HEK293T (cell line): Measurements from ENCODE around the gene APOB.

Experiments used
- ARNT ChIP-seq: fragments of 450-650 bp; IDR thresholded peaks from 2 replicates; pipeline ENCODE4 v1.6.1; 2017; ENCODE audit warnings: mild to moderate bottlenecking
- BHLHE40 ChIP-seq: fragments of 450-650 bp; IDR thresholded peaks from 2 replicates; pipeline ENCODE4 v1.6.1; 2016; ENCODE audit warnings: mild to moderate bottlenecking, moderate library complexity, borderline replicate concordance
- CTBP1 ChIP-seq: fragments of 450-650 bp; IDR thresholded peaks from 2 replicates; pipeline ENCODE4 v1.6.1; 2016; ENCODE audit warnings: borderline replicate concordance
- ELF4 ChIP-seq: fragments of 450-650 bp; IDR thresholded peaks from 2 replicates; pipeline ENCODE4 v1.6.1; 2017; ENCODE audit warnings: antibody characterized with exemption
- FOXM1 ChIP-seq: fragments of 450-650 bp; IDR thresholded peaks from 2 replicates; pipeline ENCODE4 v1.6.1; 2017; ENCODE audit warnings: mild to moderate bottlenecking, borderline replicate concordance
- HDGF ChIP-seq: fragments of 450-650 bp; IDR thresholded peaks from 2 replicates; pipeline ENCODE4 v1.6.1; 2017; ENCODE audit warnings: antibody characterized with exemption, borderline replicate concordance
- NFRKB ChIP-seq: fragments of 450-650 bp; IDR thresholded peaks from 2 replicates; pipeline ENCODE4 v1.6.1; 2016; ENCODE audit warnings: mild to moderate bottlenecking, moderate library complexity
- SP1 ChIP-seq: fragments of 450-650 bp; IDR thresholded peaks from 2 replicates; pipeline ENCODE4 v1.6.1; 2017
- SUZ12 ChIP-seq: fragments of 450-650 bp; IDR thresholded peaks from 2 replicates; pipeline ENCODE4 v1.6.1; 2016; ENCODE audit warnings: mild to moderate bottlenecking
- TARDBP ChIP-seq: fragments of 450-650 bp; IDR thresholded peaks from 2 replicates; pipeline ENCODE4 v1.6.1; 2016
- ZNF384 ChIP-seq: fragments of 450-650 bp; IDR thresholded peaks from 2 replicates; pipeline ENCODE4 v1.6.1; 2016

DNA sequence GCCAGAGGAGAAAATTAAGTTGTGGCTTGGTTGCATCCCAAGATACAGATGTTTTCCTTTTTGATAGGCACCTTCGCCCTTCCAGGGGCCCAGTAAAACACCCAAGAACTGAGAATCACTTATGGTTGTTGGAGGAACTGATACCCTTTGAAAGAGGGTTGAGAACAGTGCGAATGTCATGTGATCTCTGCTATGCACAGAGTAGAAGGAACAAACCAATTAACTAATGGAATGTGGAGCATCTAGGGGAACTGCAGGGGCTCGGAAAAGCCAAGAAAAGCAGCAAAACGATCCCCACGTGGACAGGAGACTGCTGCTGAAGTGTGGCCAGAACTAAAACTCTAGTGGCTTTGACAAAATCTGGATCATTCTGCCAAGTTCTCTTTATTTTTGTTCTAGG lies 58.8 kb downstream of the APOB start:
- no peak for TF ChIP-seq CTBP1
- no peak for TF ChIP-seq ELF4
- TF ChIP-seq ZNF384 = no peak
- no peak for TF ChIP-seq SUZ12
- TF ChIP-seq HDGF = no peak
- no peak for TF ChIP-seq BHLHE40
- no peak for TF ChIP-seq TARDBP
- TF ChIP-seq FOXM1 = no peak
- no peak for TF ChIP-seq SP1
- no peak for TF ChIP-seq NFRKB
- no peak for TF ChIP-seq ARNT
